ENCODE data around the gene ROR2. TPM values are rescaled to one million over a fixed set of nuclear protein-coding genes. Genes with fewer than 3 reads are reported as not detected.
A peak's percentile ranks its signal among the peaks of the same experiment; 100 is the strongest.

The ROR2 gene
- total RNA-seq, 1 donor from 2014 or later = 0.43 TPM

GRCh38 chr9:91907484-91908292, 42.3 kb downstream of the ROR2 start:
- no peak for ATAC-seq (ENCODE audit: poor library complexity)
- no peak for DNase-seq
- intact Hi-C loops (cut with DNase I) = no loop called here

- ATAC-seq (ENCODE audit: poor library complexity) (peak; percentile 67), DNase-seq (no peak)
- intact Hi-C loops (cut with DNase I) = no loop called here
Observed at GRCh38 chr9:91905991-91906469, 44.0 kb downstream of the ROR2 start.

- no peak for ATAC-seq (ENCODE audit: poor library complexity)
- no peak for DNase-seq
- intact Hi-C loops (cut with DNase I) = no loop called here
Observed at GRCh38 chr9:91905237-91905650, 44.8 kb downstream of the ROR2 start.

GRCh38 chr9:91904588-91905236, 45.3 kb downstream of the ROR2 start:
- ATAC-seq (ENCODE audit: poor library complexity) = no peak
- no peak for DNase-seq
- intact Hi-C loops (cut with DNase I) = no loop called here

- no peak for ATAC-seq (ENCODE audit: poor library complexity)
- intact Hi-C loops (cut with DNase I) = no loop called here
- no peak for DNase-seq
Observed at GRCh38 chr9:91903126-91903911, 46.7 kb downstream of the ROR2 start.

GRCh38 chr9:91902475-91903125, 47.4 kb downstream of the ROR2 start:
- DNase-seq (no peak), ATAC-seq (ENCODE audit: poor library complexity) (no peak)
- intact Hi-C loops (cut with DNase I) = no loop called here

- ATAC-seq (ENCODE audit: poor library complexity) = no peak
- no peak for DNase-seq
Observed at GRCh38 chr9:91900797-91901177, 49.2 kb downstream of the ROR2 start.

GRCh38 chr9:91900055-91900796, 49.8 kb downstream of the ROR2 start:
- ATAC-seq (ENCODE audit: poor library complexity) (peak; percentile 59), DNase-seq (peak; percentile 58)

More at GRCh38 chr9:91900797-91901177, 49.2 kb downstream of the ROR2 start:
- intact Hi-C loops (cut with DNase I) = no loop called here

GRCh38 chr9:91899594-91899993, 50.4 kb downstream of the ROR2 start:
- intact Hi-C loops (cut with DNase I) = no loop called here
- ATAC-seq (ENCODE audit: poor library complexity) = no peak
- no peak for DNase-seq

More at GRCh38 chr9:91900055-91900796, 49.8 kb downstream of the ROR2 start:
- intact Hi-C loops (cut with DNase I) = no loop called here

GRCh38 chr9:91899219-91899563, 50.8 kb downstream of the ROR2 start:
- intact Hi-C loops (cut with DNase I) = no loop called here
- DNase-seq (no peak), ATAC-seq (ENCODE audit: poor library complexity) (no peak)

GRCh38 chr9:91898451-91899218, 51.4 kb downstream of the ROR2 start:
- no peak for ATAC-seq (ENCODE audit: poor library complexity)
- DNase-seq = no peak
- intact Hi-C loops (cut with DNase I) = no loop called here

- ATAC-seq (ENCODE audit: poor library complexity) (no peak), DNase-seq (no peak)
- intact Hi-C loops (cut with DNase I) = no loop called here
Observed at GRCh38 chr9:91897201-91897600, 52.8 kb downstream of the ROR2 start.

- intact Hi-C loops (cut with DNase I) = no loop called here
- ATAC-seq (ENCODE audit: poor library complexity) (peak; percentile 67), DNase-seq (no peak)
Observed at GRCh38 chr9:91896513-91897121, 53.4 kb downstream of the ROR2 start.

GRCh38 chr9:91896097-91896496, 53.9 kb downstream of the ROR2 start:
- ATAC-seq (ENCODE audit: poor library complexity) (no peak), DNase-seq (no peak)
- intact Hi-C loops (cut with DNase I) = no loop called here

GRCh38 chr9:91894536-91894935, 55.5 kb downstream of the ROR2 start:
- no peak for DNase-seq
- ATAC-seq (ENCODE audit: poor library complexity) = no peak
- intact Hi-C loops (cut with DNase I) = no loop called here

- ATAC-seq (ENCODE audit: poor library complexity) (no peak), DNase-seq (no peak)
- intact Hi-C loops (cut with DNase I) = no loop called here
Observed at GRCh38 chr9:91894023-91894422, 56.0 kb downstream of the ROR2 start.

- DNase-seq (no peak), ATAC-seq (ENCODE audit: poor library complexity) (no peak)
- intact Hi-C loops (cut with DNase I) = no loop called here
Observed at GRCh38 chr9:91891915-91892314, 58.1 kb downstream of the ROR2 start.

Measured in Right ventricle myocardium superior (tissue), 1 donor.